SH-SY5Y (cell line): ENCODE measurements around the gene E2F2.
A peak's percentile ranks its signal among the peaks of the same experiment; 100 is the strongest.

Source experiments
- GATA2 ChIP-seq: IDR thresholded peaks from 2 replicates; pipeline ENCODE4 v1.6.1; 2011; ENCODE audit warnings: mild to moderate bottlenecking, low read depth, low read length
- GATA3 ChIP-seq: IDR thresholded peaks from 2 replicates; pipeline ENCODE4 v1.6.1; 2011; ENCODE audit warnings: low read depth, mild to moderate bottlenecking, low read length, moderate library complexity

The E2F2 gene

GRCh38 chr1:23545851-23546250 is 14.8 kb upstream of the E2F2 start:
- TF ChIP-seq GATA2 = no peak
- no peak for TF ChIP-seq GATA3

GRCh38 chr1:23544444-23545389 is 13.7 kb upstream of the E2F2 start:
- TF ChIP-seq GATA3 (no peak), GATA2 (no peak)

GRCh38 chr1:23543707-23544443 is 12.8 kb upstream of the E2F2 start:
- TF ChIP-seq GATA3 = no peak
- TF ChIP-seq GATA2 = no peak

- TF ChIP-seq GATA2 = peak; percentile 99
- TF ChIP-seq GATA3 = peak; percentile 91
Observed at GRCh38 chr1:23539698-23540266, 8.7 kb upstream of the E2F2 start.

GRCh38 chr1:23537296-23537973 is 6.4 kb upstream of the E2F2 start:
- TF ChIP-seq GATA3 (peak; percentile 58), GATA2 (peak; percentile 52)

- no peak for TF ChIP-seq GATA3
- TF ChIP-seq GATA2 = no peak
Observed at GRCh38 chr1:23533246-23534023, 2.4 kb upstream of the E2F2 start.

GRCh38 chr1:23531562-23532094 is 595 bp upstream of the E2F2 start:
- TF ChIP-seq GATA3 (peak; percentile 88), GATA2 (peak; percentile 93)

GRCh38 chr1:23530087-23530746 is 816 bp downstream of the E2F2 start:
- TF ChIP-seq GATA2 (no peak), GATA3 (no peak)

- TF ChIP-seq GATA2 (no peak), GATA3 (no peak)
Observed at GRCh38 chr1:23529146-23530086, 1.6 kb downstream of the E2F2 start.

- TF ChIP-seq GATA3 = no peak
- no peak for TF ChIP-seq GATA2
Observed at GRCh38 chr1:23528250-23528978, 2.6 kb downstream of the E2F2 start.

- TF ChIP-seq GATA3 (no peak), GATA2 (no peak)
Observed at GRCh38 chr1:23527900-23528249, 3.2 kb downstream of the E2F2 start.
